Breast epithelium (tissue), 4 donors: ENCODE data around the gene EPHA6. TPM values are rescaled to one million over a fixed set of nuclear protein-coding genes. Genes with fewer than 3 reads are reported as not detected.

Source experiments
- DNase-seq, 2 donors: peaks; one replicate each; pipeline ENCODE4 v3.0.0-alpha.2; 2019; ENCODE audit warnings: low spot score in 2 of 2
- H3K27ac ChIP-seq, 2 donors: fragments of 200-600 bp; sonication (generic) in 1 of 2; one replicate each; pipeline ENCODE4 v1.5.1; 2016 to 2019; ENCODE audit warnings: mild to moderate bottlenecking in 1 of 2
- H3K27me3 ChIP-seq, 2 donors: fragments of 200-600 bp; sonication (generic) in 1 of 2; one replicate each; pipeline versions ENCODE4 v1.5.1 to v1.6.0; 2017 to 2019; ENCODE audit warnings: control low read depth in 1 of 2, mild to moderate bottlenecking in 1 of 2
- H3K36me3 ChIP-seq: fragments of 200-600 bp; one replicate; pipeline ENCODE4 v1.5.1; 2019
- H3K4me1 ChIP-seq, 2 donors: fragments of 200-600 bp; sonication (generic); one replicate each; pipeline ENCODE4 v1.5.1; 2016 to 2019; ENCODE audit warnings: control low read depth in 1 of 2
- H3K4me3 ChIP-seq, 3 donors: fragments of 200-600 bp; sonication (generic); 1 replicate in 2 of 3; 2 replicates in 1 of 3; pipeline ENCODE4 v1.5.1; 2016 to 2019; ENCODE audit warnings: mild to moderate bottlenecking in 3 of 3, moderate library complexity in 2 of 3
- H3K9me3 ChIP-seq, 2 donors: fragments of 200-600 bp; sonication (generic) in 1 of 2; one replicate each; pipeline ENCODE4 v1.5.1; 2016 to 2019; ENCODE audit warnings: control low read depth in 1 of 2
- CTCF ChIP-seq, 3 donors: fragments of 450-650 bp; IDR thresholded peaks; one replicate each; pipeline ENCODE4 v1.5.1; 2016 to 2017; ENCODE audit warnings: antibody characterized with exemption in 3 of 3, mild to moderate bottlenecking in 3 of 3, moderate library complexity in 3 of 3
- POLR2A ChIP-seq: fragments of 450-650 bp; IDR thresholded peaks from one replicate; pipeline ENCODE4 v1.6.1; 2016; ENCODE audit warnings: antibody characterized with exemption, mild to moderate bottlenecking, moderate library complexity
- POLR2AphosphoS5 ChIP-seq, 3 donors: sonication (generic); formaldehyde crosslinking; IDR thresholded peaks; one replicate each; pipeline ENCODE4 v1.6.1; 2017; ENCODE audit warnings: antibody characterized with exemption in 3 of 3
- intact Hi-C: fragments of 100-400 bp; cut with DNase I; formaldehyde crosslinking; loops from one replicate; pipeline ENCODE4 v1.15.1; 2023; ENCODE audit warnings: low total_unique reads
- total RNA-seq, 3 donors: library from RNA; depleted of rRNA; stranded (reverse); fragments of >200 nt; gene quantifications; one replicate each; pipeline ENCODE4 v1.1.0, GENCODE V29; 2016

EPHA6 gene
- total RNA-seq, 3 donors from 2014 or later: 0.98 to 1.4 (median 1.2) TPM

- intact Hi-C loops: no loop called here
- TF ChIP-seq CTCF (IDR thresholded peaks at IDR 0.05) (no peak), POLR2A (no peak), POLR2AphosphoS5 (IDR thresholded peaks at IDR 0.05) (no peak)
Observed at GRCh38 chr3:97421565-97421964, 607.2 kb downstream of the EPHA6 start.

GRCh38 chr3:97425002-97425401 lies 610.6 kb downstream of the EPHA6 start:
- Histone ChIP-seq H3K9me3 (peaks cover 0 to 20% of the 10 kb centered on the region in 2 donors), H3K36me3 (no peaks in the 10 kb centered on the region), H3K27ac (no peak overlapping the region), H3K27me3 (no peaks in the 10 kb centered on the region), H3K4me3 (no peak overlapping the region), H3K4me1 (no peaks in the 10 kb centered on the region)
- no peak for DNase-seq
- intact Hi-C loops: no loop called here
- TF ChIP-seq POLR2AphosphoS5 (IDR thresholded peaks at IDR 0.05): no peak
- TF ChIP-seq POLR2A: no peak
- no peak for TF ChIP-seq CTCF (IDR thresholded peaks at IDR 0.05)

More at GRCh38 chr3:97421565-97421964, 607.2 kb downstream of the EPHA6 start:
- H3K9me3 ChIP-seq: peaks cover 0 to 20% of the 10 kb centered on the region in 2 donors
- H3K4me3 ChIP-seq: no peak overlapping the region
- no peaks in the 10 kb centered on the region for H3K36me3 ChIP-seq
- no peak for DNase-seq
- no peak overlapping the region for H3K27ac ChIP-seq
- H3K27me3 ChIP-seq: no peaks in the 10 kb centered on the region
- no peaks in the 10 kb centered on the region for H3K4me1 ChIP-seq

GRCh38 chr3:97430601-97431000 lies 616.2 kb downstream of the EPHA6 start:
- no peaks in the 10 kb centered on the region for H3K27me3 ChIP-seq
- H3K9me3 ChIP-seq: peaks cover 0 to 2% of the 10 kb centered on the region in 2 donors
- intact Hi-C loops: no loop called here
- H3K4me1 ChIP-seq: no peaks in the 10 kb centered on the region
- H3K36me3 ChIP-seq: no peaks in the 10 kb centered on the region
- TF ChIP-seq POLR2A: no peak
- no peak for TF ChIP-seq POLR2AphosphoS5 (IDR thresholded peaks at IDR 0.05)
- TF ChIP-seq CTCF (IDR thresholded peaks at IDR 0.05): no peak
- DNase-seq: no peak
- H3K27ac ChIP-seq: no peak overlapping the region
- no peak overlapping the region for H3K4me3 ChIP-seq

- intact Hi-C loops: no loop called here
- Histone ChIP-seq H3K36me3 (no peaks in the 10 kb centered on the region), H3K9me3 (no peaks in the 10 kb centered on the region), H3K4me3 (no peak overlapping the region), H3K27ac (peak overlapping the region in 1 of 2 donors; percentile 7), H3K27me3 (no peaks in the 10 kb centered on the region), H3K4me1 (no peaks in the 10 kb centered on the region)
- no peak for DNase-seq
- TF ChIP-seq POLR2AphosphoS5 (IDR thresholded peaks at IDR 0.05): no peak
- no peak for TF ChIP-seq CTCF (IDR thresholded peaks at IDR 0.05)
- no peak for TF ChIP-seq POLR2A
Observed at GRCh38 chr3:97432914-97433313, 618.5 kb downstream of the EPHA6 start.

GRCh38 chr3:97438131-97438530 lies 623.7 kb downstream of the EPHA6 start:
- Histone ChIP-seq H3K4me1 (no peaks in the 10 kb centered on the region), H3K36me3 (no peaks in the 10 kb centered on the region), H3K27ac (no peak overlapping the region), H3K9me3 (no peaks in the 10 kb centered on the region), H3K27me3 (no peaks in the 10 kb centered on the region), H3K4me3 (no peak overlapping the region)
- TF ChIP-seq CTCF (IDR thresholded peaks at IDR 0.05) (no peak), POLR2A (no peak), POLR2AphosphoS5 (IDR thresholded peaks at IDR 0.05) (no peak)
- DNase-seq: no peak
- intact Hi-C loops: no loop called here
